ENCODE results near the gene DCST1.

The DCST1 gene

GRCh38 chr1:155077758-155078445 lies 44.3 kb downstream of the DCST1 start:
- no peak for DNase-seq
- Histone ChIP-seq H4K5ac (ENCODE audit: low read length) (no peak overlapping the region), H3K9ac (ENCODE audit: low read length) (peak overlapping the region; percentile 16), H3K79me2 (ENCODE audit: control insufficient read depth, insufficient read depth, low read length) (no peaks in the 10 kb centered on the region), H3K56ac (ENCODE audit: low read length) (peak overlapping the region; percentile 2), H3K4me2 (ENCODE audit: low read length) (peak overlapping the region; percentile 27), H2BK15ac (replicated peaks; ENCODE audit: low read depth) (no peak overlapping the region), H3K36me3 (ENCODE audit: control insufficient read depth, insufficient read depth, low read length) (no peaks in the 10 kb centered on the region), H4K8ac (ENCODE audit: low read depth, low read length) (no peak overlapping the region), H3K18ac (ENCODE audit: low read length) (no peak overlapping the region), H2BK120ac (ENCODE audit: low read depth, low read length) (no peak overlapping the region), H3K4me3 (ENCODE audit: low read length) (no peak overlapping the region), H3K27ac (ENCODE audit: low read depth, low read length) (no peak overlapping the region), H3K79me1 (ENCODE audit: low read length) (no peaks in the 10 kb centered on the region), H3K4ac (ENCODE audit: low read depth, low read length) (no peak overlapping the region), H2BK5ac (ENCODE audit: low read length) (no peak overlapping the region), H3K27me3 (ENCODE audit: insufficient read depth, low read length, poor library complexity) (peaks cover 33% of the 10 kb centered on the region), H3K23ac (ENCODE audit: low read length) (no peak overlapping the region), H3K4me1 (ENCODE audit: control insufficient read depth, low read depth, low read length) (no peaks in the 10 kb centered on the region), H2AK5ac (ENCODE audit: low read length) (no peak overlapping the region)
- WGBS (ENCODE audit: extremely low coverage, insufficient coverage, low lambda C conversion rate): no CpG with 5 or more reads among the region's 4 CpGs

DNA sequence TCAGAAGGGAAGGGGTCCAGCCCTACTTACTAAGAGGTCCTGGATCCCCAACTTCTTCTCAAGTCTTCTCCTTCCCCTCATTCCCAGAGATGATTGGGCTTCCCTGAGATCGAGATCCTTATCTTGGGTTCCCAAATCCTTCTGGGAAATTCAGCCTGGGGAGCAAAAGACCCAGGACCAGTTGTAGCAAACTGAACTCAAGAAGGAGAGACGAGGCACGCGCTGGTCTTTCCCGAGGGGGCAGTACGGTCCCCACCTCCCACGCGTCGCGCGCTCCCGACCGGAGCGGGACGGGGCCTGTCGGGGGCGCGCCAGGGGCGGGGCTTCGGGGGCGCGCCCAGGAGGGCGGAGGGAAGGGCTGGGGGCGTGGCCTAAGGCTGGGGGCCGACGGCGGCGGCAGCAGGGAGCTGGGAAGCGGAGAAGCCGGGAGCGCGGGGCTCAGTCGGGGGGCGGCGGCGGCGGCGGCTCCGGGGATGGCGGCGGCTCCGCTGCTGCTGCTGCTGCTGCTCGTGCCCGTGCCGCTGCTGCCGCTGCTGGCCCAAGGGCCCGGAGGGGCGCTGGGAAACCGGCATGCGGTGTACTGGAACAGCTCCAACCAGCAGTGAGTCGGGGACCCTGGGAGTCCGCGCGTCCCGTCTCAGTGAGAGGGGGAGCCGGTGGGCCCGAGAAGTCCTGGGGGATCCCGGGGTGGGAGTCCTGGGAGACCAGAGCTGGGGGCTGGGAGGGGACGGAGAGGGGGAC lies 45.0 kb downstream of the DCST1 start, which contains the start of gene EFNA3:
Gene EFNA3 (plus strand): TSS at position 369 of the 741 bp plus-strand sequence. CDS start 105 bp downstream, at position 474.
- Histone ChIP-seq H2BK120ac (ENCODE audit: low read depth, low read length) (no peak within 1 kb of the TSS), H2BK15ac (replicated peaks; ENCODE audit: low read depth) (no peak within 1 kb of the TSS), H3K79me2 (ENCODE audit: control insufficient read depth, insufficient read depth, low read length) (no peaks in the 10 kb centered on the region), H3K4me1 (ENCODE audit: control insufficient read depth, low read depth, low read length) (no peaks in the 10 kb centered on the region), H3K9ac (ENCODE audit: low read length) (peak within 1 kb of the TSS; percentile 44), H3K27me3 (ENCODE audit: insufficient read depth, low read length, poor library complexity) (peaks cover 38% of the 10 kb centered on the region), H2BK5ac (ENCODE audit: low read length) (no peak within 1 kb of the TSS), H3K79me1 (ENCODE audit: low read length) (no peaks in the 10 kb centered on the region), H3K4ac (ENCODE audit: low read depth, low read length) (no peak within 1 kb of the TSS), H3K27ac (ENCODE audit: low read depth, low read length) (no peak within 1 kb of the TSS), H3K36me3 (ENCODE audit: control insufficient read depth, insufficient read depth, low read length) (no peaks in the 10 kb centered on the region), H3K56ac (ENCODE audit: low read length) (peak within 1 kb of the TSS; percentile 73), H3K4me2 (ENCODE audit: low read length) (peak within 1 kb of the TSS; percentile 36), H3K4me3 (ENCODE audit: low read length) (no peak within 1 kb of the TSS), H4K5ac (ENCODE audit: low read length) (no peak within 1 kb of the TSS), H3K23ac (ENCODE audit: low read length) (peak within 1 kb of the TSS; percentile 89), H2AK5ac (ENCODE audit: low read length) (no peak within 1 kb of the TSS), H4K8ac (ENCODE audit: low read depth, low read length) (no peak within 1 kb of the TSS), H3K18ac (ENCODE audit: low read length) (no peak within 1 kb of the TSS)
- DNase-seq: no peak
- WGBS (ENCODE audit: extremely low coverage, insufficient coverage, low lambda C conversion rate): no CpG with 5 or more reads among the region's 59 CpGs

GRCh38 chr1:155079210-155079486 lies 45.5 kb downstream of the DCST1 start:
- H2BK120ac ChIP-seq (ENCODE audit: low read depth, low read length): no peak overlapping the region
- H3K4me1 ChIP-seq (ENCODE audit: control insufficient read depth, low read depth, low read length): no peaks in the 10 kb centered on the region
- H4K5ac ChIP-seq (ENCODE audit: low read length): no peak overlapping the region
- no peak overlapping the region for H4K8ac ChIP-seq (ENCODE audit: low read depth, low read length)
- no peak overlapping the region for H3K4ac ChIP-seq (ENCODE audit: low read depth, low read length)
- H2AK5ac ChIP-seq (ENCODE audit: low read length): no peak overlapping the region
- no peak overlapping the region for H3K4me3 ChIP-seq (ENCODE audit: low read length)
- peak overlapping the region; percentile 73 for H3K56ac ChIP-seq (ENCODE audit: low read length)
- H3K79me2 ChIP-seq (ENCODE audit: control insufficient read depth, insufficient read depth, low read length): no peaks in the 10 kb centered on the region
- H3K27me3 ChIP-seq (ENCODE audit: insufficient read depth, low read length, poor library complexity): peaks cover 41% of the 10 kb centered on the region
- H3K4me2 ChIP-seq (ENCODE audit: low read length): peak overlapping the region; percentile 36
- H2BK15ac ChIP-seq (replicated peaks; ENCODE audit: low read depth): no peak overlapping the region
- H3K23ac ChIP-seq (ENCODE audit: low read length): peak overlapping the region; percentile 89
- no peak overlapping the region for H2BK5ac ChIP-seq (ENCODE audit: low read length)
- H3K18ac ChIP-seq (ENCODE audit: low read length): no peak overlapping the region
- H3K9ac ChIP-seq (ENCODE audit: low read length): peak overlapping the region; percentile 34
- H3K79me1 ChIP-seq (ENCODE audit: low read length): no peaks in the 10 kb centered on the region
- no CpG with 5 or more reads among the region's 10 CpGs for WGBS (ENCODE audit: extremely low coverage, insufficient coverage, low lambda C conversion rate)
- no peak overlapping the region for H3K27ac ChIP-seq (ENCODE audit: low read depth, low read length)
- DNase-seq: no peak
- H3K36me3 ChIP-seq (ENCODE audit: control insufficient read depth, insufficient read depth, low read length): no peaks in the 10 kb centered on the region

- Histone ChIP-seq H3K79me1 (ENCODE audit: low read length) (no peaks in the 10 kb centered on the region), H4K8ac (ENCODE audit: low read depth, low read length) (no peak overlapping the region), H2BK5ac (ENCODE audit: low read length) (no peak overlapping the region), H3K9ac (ENCODE audit: low read length) (peak overlapping the region; percentile 44), H3K27me3 (ENCODE audit: insufficient read depth, low read length, poor library complexity) (peaks cover 41% of the 10 kb centered on the region), H2BK120ac (ENCODE audit: low read depth, low read length) (no peak overlapping the region), H2AK5ac (ENCODE audit: low read length) (no peak overlapping the region), H3K56ac (ENCODE audit: low read length) (peak overlapping the region; percentile 73), H2BK15ac (replicated peaks; ENCODE audit: low read depth) (no peak overlapping the region), H3K4me2 (ENCODE audit: low read length) (peak overlapping the region; percentile 36), H3K4ac (ENCODE audit: low read depth, low read length) (no peak overlapping the region), H3K27ac (ENCODE audit: low read depth, low read length) (no peak overlapping the region), H3K79me2 (ENCODE audit: control insufficient read depth, insufficient read depth, low read length) (no peaks in the 10 kb centered on the region), H3K23ac (ENCODE audit: low read length) (peak overlapping the region; percentile 89), H3K4me3 (ENCODE audit: low read length) (no peak overlapping the region), H3K18ac (ENCODE audit: low read length) (no peak overlapping the region), H4K5ac (ENCODE audit: low read length) (no peak overlapping the region), H3K36me3 (ENCODE audit: control insufficient read depth, insufficient read depth, low read length) (no peaks in the 10 kb centered on the region), H3K4me1 (ENCODE audit: control insufficient read depth, low read depth, low read length) (no peaks in the 10 kb centered on the region)
- no peak for DNase-seq
- no CpG with 5 or more reads among the region's 67 CpGs for WGBS (ENCODE audit: extremely low coverage, insufficient coverage, low lambda C conversion rate)
These were observed 46.1 kb downstream of the DCST1 start for GRCh38 chr1:155079487-155080311.

DNA sequence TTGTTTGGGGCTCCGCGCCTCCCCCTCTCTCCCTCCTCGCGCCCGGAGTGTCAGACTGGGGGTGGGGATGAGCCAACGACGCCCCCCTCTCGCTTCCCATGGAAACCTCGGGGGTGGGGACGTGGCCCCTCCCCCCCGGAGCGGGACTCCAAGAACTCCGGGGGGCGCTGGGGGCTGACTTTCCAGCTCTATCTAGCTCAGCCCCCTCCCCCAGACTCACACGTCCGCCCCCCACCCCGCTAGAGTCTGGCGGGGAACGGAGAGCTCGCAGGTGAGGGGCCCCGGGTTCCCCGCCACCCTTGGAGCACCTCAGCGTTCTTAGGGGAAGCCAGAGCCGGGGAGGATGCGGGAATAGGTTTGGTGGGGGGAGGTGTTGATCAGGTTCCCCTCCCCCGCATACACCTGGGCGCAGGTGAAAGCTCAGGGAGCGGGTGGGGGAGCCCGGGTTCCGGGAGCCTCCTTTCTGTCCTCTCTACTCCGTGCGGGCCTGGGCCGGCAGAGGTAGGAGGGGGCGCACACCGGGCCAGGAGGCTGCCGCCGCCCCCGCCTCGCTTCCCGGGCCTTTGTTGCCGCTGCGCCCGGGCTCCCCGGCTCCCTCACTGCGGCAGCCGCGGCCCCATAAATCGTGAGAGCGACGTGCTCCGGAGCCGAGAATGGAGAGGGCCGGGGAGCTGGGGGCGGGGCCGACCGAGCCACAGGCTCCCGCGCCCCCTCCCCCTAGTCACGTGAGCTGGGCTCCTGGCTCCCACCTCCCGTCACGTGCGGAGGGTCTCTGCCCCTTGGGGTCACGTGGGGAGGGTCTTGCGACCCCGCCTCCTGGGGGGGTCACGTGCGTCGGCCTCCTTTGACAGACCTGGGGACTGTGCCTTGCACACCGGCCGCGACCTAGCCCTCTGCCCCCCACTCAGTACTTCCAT lies 46.9 kb downstream of the DCST1 start:
- no peak overlapping the region for H3K27ac ChIP-seq (ENCODE audit: low read depth, low read length)
- no peak overlapping the region for H4K8ac ChIP-seq (ENCODE audit: low read depth, low read length)
- peak overlapping the region; percentile 73 for H3K56ac ChIP-seq (ENCODE audit: low read length)
- no peak overlapping the region for H2BK15ac ChIP-seq (replicated peaks; ENCODE audit: low read depth)
- peaks cover 41% of the 10 kb centered on the region for H3K27me3 ChIP-seq (ENCODE audit: insufficient read depth, low read length, poor library complexity)
- no peak overlapping the region for H2BK120ac ChIP-seq (ENCODE audit: low read depth, low read length)
- no peak overlapping the region for H3K23ac ChIP-seq (ENCODE audit: low read length)
- peak; percentile 68 for DNase-seq
- H2BK5ac ChIP-seq (ENCODE audit: low read length): no peak overlapping the region
- no peak overlapping the region for H3K4ac ChIP-seq (ENCODE audit: low read depth, low read length)
- H4K5ac ChIP-seq (ENCODE audit: low read length): no peak overlapping the region
- H3K4me1 ChIP-seq (ENCODE audit: control insufficient read depth, low read depth, low read length): no peaks in the 10 kb centered on the region
- peak overlapping the region; percentile 64 for H3K4me2 ChIP-seq (ENCODE audit: low read length)
- WGBS (ENCODE audit: extremely low coverage, insufficient coverage, low lambda C conversion rate): no CpG with 5 or more reads among the region's 71 CpGs
- no peak overlapping the region for H3K4me3 ChIP-seq (ENCODE audit: low read length)
- peak overlapping the region; percentile 56 for H3K9ac ChIP-seq (ENCODE audit: low read length)
- H3K79me2 ChIP-seq (ENCODE audit: control insufficient read depth, insufficient read depth, low read length): no peaks in the 10 kb centered on the region
- no peaks in the 10 kb centered on the region for H3K36me3 ChIP-seq (ENCODE audit: control insufficient read depth, insufficient read depth, low read length)
- no peak overlapping the region for H2AK5ac ChIP-seq (ENCODE audit: low read length)
- H3K79me1 ChIP-seq (ENCODE audit: low read length): no peaks in the 10 kb centered on the region
- H3K18ac ChIP-seq (ENCODE audit: low read length): no peak overlapping the region

All from mesendoderm (in vitro differentiated cells).